ENCODE results near the gene XPC.

XPC gene

DNA sequence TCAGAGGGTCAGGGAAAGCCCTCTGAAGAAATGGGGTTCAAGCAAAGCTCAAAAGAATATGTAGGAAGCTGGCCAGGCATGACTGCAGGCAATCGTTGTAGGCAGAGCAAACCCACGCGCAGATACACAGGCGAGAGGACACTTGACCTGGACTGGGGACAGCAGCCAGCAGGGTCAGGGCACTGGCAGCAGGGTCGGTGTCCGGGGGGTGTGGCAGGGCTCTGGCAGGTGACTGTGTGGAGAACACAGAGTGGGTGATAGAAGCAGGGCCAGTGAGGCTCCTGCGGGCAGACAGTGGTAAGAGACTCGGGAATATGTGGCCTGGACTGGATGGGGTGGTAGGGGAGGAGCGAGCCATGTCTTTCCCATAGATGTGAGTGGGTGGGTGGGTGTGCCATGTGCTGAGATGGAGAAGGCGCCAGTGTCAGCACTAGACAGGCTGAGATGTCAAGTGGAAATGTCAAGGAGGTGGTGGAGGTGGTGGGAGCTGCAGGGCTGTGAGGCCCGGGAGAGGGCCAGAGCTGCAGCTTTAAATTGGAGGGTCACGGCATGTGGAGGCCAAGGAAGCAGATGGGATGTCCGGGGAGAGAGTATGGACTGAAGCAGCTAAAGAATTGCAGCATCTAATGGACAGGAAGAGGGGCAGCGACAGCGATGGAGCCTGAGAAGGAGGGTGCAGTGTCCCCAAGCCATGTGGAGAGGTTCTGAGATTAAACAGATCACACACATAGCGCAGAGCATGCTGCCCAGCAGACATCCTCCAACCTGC lies 40.1 kb downstream of the XPC start:
- DNase-seq (ENCODE audit: low read depth), result no peak
- no peak overlapping the region for H3K4me3 ChIP-seq (ENCODE audit: low read length)
- TF ChIP-seq, protein P1, sequence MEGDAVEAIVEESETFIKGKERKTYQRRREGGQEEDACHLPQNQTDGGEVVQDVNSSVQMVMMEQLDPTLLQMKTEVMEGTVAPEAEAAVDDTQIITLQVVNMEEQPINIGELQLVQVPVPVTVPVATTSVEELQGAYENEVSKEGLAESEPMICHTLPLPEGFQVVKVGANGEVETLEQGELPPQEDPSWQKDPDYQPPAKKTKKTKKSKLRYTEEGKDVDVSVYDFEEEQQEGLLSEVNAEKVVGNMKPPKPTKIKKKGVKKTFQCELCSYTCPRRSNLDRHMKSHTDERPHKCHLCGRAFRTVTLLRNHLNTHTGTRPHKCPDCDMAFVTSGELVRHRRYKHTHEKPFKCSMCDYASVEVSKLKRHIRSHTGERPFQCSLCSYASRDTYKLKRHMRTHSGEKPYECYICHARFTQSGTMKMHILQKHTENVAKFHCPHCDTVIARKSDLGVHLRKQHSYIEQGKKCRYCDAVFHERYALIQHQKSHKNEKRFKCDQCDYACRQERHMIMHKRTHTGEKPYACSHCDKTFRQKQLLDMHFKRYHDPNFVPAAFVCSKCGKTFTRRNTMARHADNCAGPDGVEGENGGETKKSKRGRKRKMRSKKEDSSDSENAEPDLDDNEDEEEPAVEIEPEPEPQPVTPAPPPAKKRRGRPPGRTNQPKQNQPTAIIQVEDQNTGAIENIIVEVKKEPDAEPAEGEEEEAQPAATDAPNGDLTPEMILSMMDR (conservative IDR thresholded peaks at IDR 0.05; ENCODE audit: low read length), result no peak

DNA sequence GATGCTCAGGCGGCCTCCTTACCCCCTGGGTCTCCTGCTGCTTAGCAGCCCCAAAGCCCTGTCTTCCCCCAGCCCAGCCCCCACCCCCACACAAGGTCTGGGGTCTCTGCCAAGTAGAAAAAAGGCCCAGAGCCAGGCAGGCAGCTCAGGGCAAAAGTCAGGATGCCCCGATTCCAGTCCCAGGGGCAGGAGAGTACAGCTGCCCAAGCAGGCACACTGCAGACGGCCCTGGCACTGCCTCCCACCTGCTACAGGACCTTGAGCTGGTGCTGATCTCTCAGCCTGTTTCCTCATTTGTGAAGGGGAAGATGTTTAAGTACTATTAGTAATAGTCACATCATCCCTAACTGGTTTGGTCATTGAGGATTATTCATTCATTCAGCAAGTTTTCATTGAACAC lies 41.0 kb downstream of the XPC start:
- H3K4me3 ChIP-seq (ENCODE audit: low read length), result no peak overlapping the region
- TF ChIP-seq, protein P1 (conservative IDR thresholded peaks at IDR 0.05; ENCODE audit: low read length), result no peak
- no peak for DNase-seq (ENCODE audit: low read depth)

DNA sequence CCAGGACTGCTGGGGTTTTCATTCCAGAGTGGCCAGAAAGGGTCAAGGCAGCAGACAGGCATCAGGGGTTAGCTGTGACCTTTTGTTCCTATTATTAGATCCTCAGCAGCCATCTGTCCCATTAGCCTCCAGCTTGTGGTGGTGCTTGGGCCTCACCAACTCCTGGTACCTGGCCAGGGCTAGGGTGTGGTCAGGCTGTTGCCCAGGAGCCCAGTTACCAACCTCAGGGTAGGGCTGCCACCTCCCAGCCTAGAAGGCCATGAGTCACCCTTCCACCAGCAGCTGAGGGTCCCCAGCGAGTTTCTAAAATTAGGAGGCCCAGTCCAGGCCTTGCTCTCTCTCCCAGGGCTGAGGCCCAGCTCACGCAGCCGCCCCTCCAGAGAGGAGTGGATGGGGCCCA lies 41.4 kb downstream of the XPC start:
- no peak overlapping the region for H3K4me3 ChIP-seq (ENCODE audit: low read length)
- DNase-seq (ENCODE audit: low read depth), result peak; percentile 34
- TF ChIP-seq, protein P1 (conservative IDR thresholded peaks at IDR 0.05; ENCODE audit: low read length), result no peak

DNA sequence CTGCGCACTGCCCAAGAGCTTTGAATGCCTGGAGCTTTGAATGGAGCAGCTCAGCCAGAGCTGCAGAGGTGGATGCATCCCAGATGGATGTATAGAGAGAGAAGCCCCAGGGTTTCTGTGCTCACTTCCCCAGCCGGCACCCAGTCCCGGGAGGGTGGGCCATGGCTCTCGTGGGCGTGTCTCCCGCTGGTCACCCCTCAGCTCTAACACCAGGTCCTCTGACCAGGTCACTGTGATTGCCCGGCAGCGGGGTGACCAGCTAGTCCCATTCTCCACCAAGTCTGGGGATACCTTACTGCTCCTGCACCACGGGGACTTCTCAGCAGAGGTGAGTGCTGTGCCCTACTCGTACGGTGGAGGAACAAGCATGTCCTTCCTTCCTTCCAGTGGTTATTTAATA lies 42.8 kb downstream of the XPC start:
- no peak for DNase-seq (ENCODE audit: low read depth)
- H3K4me3 ChIP-seq (ENCODE audit: low read length), result no peak overlapping the region
- TF ChIP-seq, protein P1 (conservative IDR thresholded peaks at IDR 0.05; ENCODE audit: low read length), result no peak

DNA sequence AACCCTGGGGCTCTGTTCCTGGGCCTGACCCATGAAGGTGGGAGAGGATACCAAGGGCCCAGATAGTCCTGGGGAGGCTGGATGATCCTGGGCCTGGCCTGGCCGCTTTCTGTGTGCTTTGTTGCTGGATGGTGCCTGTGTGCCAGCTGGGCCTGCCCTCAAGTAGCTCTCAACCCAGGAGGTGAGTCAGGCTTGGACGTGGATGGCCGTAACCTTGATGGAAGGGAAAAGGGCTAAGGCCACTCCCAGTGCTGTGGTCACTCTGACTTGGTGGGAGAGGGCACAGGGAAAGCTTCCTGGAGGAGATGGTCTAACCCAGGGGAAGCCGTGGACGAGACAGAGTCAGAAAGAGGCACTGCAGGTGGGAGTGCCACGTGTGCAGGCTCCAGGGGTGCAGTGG lies 44.1 kb downstream of the XPC start:
- no peak overlapping the region for H3K4me3 ChIP-seq (ENCODE audit: low read length)
- DNase-seq (ENCODE audit: low read depth), result no peak
- TF ChIP-seq, protein P1 (conservative IDR thresholded peaks at IDR 0.05; ENCODE audit: low read length), result no peak

DNA sequence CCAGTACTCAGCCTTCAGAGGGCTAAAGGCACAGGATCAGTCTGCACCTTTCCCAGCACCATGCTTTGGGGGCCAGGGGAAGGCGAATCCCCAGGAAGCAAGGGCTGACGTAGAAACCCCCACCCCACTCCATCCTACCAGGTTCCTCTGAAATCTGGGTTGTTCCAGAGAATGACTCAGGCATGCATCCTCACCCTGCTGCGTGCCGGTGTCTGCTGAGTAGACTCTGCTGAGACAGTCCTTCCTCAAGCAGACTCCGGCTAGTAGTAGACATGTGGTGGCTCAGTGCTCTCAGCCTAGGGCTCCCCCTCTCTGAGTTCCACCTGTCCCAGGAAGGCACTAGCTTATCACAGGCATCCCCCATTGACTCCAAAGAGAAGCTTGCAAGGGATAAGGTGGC lies 44.5 kb downstream of the XPC start:
- H3K4me3 ChIP-seq (ENCODE audit: low read length), result no peak overlapping the region
- no peak for DNase-seq (ENCODE audit: low read depth)
- TF ChIP-seq, protein P1 (conservative IDR thresholded peaks at IDR 0.05; ENCODE audit: low read length), result no peak

DNA sequence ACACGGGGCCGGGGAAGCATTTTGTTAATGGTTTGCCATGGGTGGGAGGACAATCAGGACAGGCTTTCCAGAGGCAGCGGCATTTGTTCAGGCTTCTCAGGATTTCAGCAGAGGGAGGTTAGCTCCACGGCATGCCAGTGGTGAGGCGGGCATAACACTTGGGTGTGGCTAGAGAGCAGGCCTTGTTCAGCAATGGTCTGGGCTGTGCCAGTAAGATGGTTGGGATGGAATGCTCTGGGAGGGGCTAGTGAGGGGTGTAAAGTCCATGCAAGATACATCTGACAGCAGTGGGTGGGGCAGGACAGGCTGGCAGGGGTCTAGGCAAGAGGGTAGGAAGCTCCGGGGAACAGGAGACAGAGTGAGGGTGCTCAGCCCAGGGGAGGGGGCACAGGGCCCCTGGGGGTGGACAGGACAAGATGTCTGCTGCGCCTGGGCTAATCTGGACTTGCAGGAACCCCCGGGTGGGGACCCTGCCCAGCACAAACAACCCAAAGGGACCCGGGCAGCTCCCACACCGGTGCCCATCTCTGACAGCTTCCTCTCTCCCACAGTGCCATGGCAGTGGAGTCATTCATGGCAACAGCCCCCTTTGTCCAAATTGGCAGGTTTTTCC lies 45.1 kb downstream of the XPC start:
- TF ChIP-seq, protein P1 (conservative IDR thresholded peaks at IDR 0.05; ENCODE audit: low read length), result no peak
- peak; percentile 41 for DNase-seq (ENCODE audit: low read depth)
- no peak overlapping the region for H3K4me3 ChIP-seq (ENCODE audit: low read length)
